ENCODE data around the gene SMOC1.

Gene SMOC1

GRCh38 chr14:70014406-70015095, 135.3 kb downstream of the SMOC1 start:
- Histone ChIP-seq H3K36me3 (ENCODE audit: insufficient read depth, low read length) (no peaks in the 10 kb centered on the region), H2AFZ (ENCODE audit: low read depth, low read length) (no peak overlapping the region), H3K4me3 (ENCODE audit: low read depth in 1 of 2, low read length in 2 of 2) (no peak overlapping the region), H4K20me1 (ENCODE audit: insufficient read depth, low read length) (no peaks in the 10 kb centered on the region), H3K4me1 (ENCODE audit: insufficient read depth, low read length) (no peaks in the 10 kb centered on the region), H3K27me3 (ENCODE audit: insufficient read depth, low read length, poor library complexity) (peaks cover 14% of the 10 kb centered on the region), H3K27ac (ENCODE audit: low read length) (no peak overlapping the region), H3K79me2 (ENCODE audit: insufficient read depth, low read length) (no peaks in the 10 kb centered on the region), H3K9ac (ENCODE audit: low read depth, low read length) (no peak overlapping the region), H3K9me3 (ENCODE audit: insufficient read depth, low read length, severe bottlenecking) (no peaks in the 10 kb centered on the region), H3K4me2 (ENCODE audit: insufficient read depth, low read length) (no peak overlapping the region)
- DNase-seq (no peak), ATAC-seq (ENCODE audit: insufficient read depth, low read depth) (no peak)
- TF ChIP-seq CTCF (IDR thresholded peaks at IDR 0.05; ENCODE audit: borderline replicate concordance, extremely low read depth, low read length, poor library complexity, severe bottlenecking), result no peak
- TF ChIP-seq EZH2 (IDR thresholded peaks at IDR 0.05; ENCODE audit: borderline replicate concordance, low read depth, low read length, severe bottlenecking), result no peak

- Histone ChIP-seq H3K27me3 (ENCODE audit: insufficient read depth, low read length, poor library complexity) (peaks cover 25% of the 10 kb centered on the region), H3K9ac (ENCODE audit: low read depth, low read length) (no peak overlapping the region), H3K36me3 (ENCODE audit: insufficient read depth, low read length) (no peaks in the 10 kb centered on the region), H3K27ac (ENCODE audit: low read length) (no peak overlapping the region), H3K9me3 (ENCODE audit: insufficient read depth, low read length, severe bottlenecking) (no peaks in the 10 kb centered on the region), H3K4me3 (ENCODE audit: low read depth in 1 of 2, low read length in 2 of 2) (no peak overlapping the region), H3K4me1 (ENCODE audit: insufficient read depth, low read length) (no peaks in the 10 kb centered on the region), H3K4me2 (ENCODE audit: insufficient read depth, low read length) (no peak overlapping the region), H4K20me1 (ENCODE audit: insufficient read depth, low read length) (no peaks in the 10 kb centered on the region), H3K79me2 (ENCODE audit: insufficient read depth, low read length) (no peaks in the 10 kb centered on the region), H2AFZ (ENCODE audit: low read depth, low read length) (no peak overlapping the region)
- no peak for TF ChIP-seq CTCF (IDR thresholded peaks at IDR 0.05; ENCODE audit: borderline replicate concordance, extremely low read depth, low read length, poor library complexity, severe bottlenecking)
- no peak for TF ChIP-seq EZH2 (IDR thresholded peaks at IDR 0.05; ENCODE audit: borderline replicate concordance, low read depth, low read length, severe bottlenecking)
- DNase-seq (no peak), ATAC-seq (ENCODE audit: insufficient read depth, low read depth) (no peak)
These were observed 139.0 kb downstream of the SMOC1 start for GRCh38 chr14:70018230-70018629.

GRCh38 chr14:70018713-70019211, 139.5 kb downstream of the SMOC1 start:
- Histone ChIP-seq H3K9ac (ENCODE audit: low read depth, low read length) (no peak overlapping the region), H3K4me3 (ENCODE audit: low read depth in 1 of 2, low read length in 2 of 2) (no peak overlapping the region), H3K4me1 (ENCODE audit: insufficient read depth, low read length) (no peaks in the 10 kb centered on the region), H3K36me3 (ENCODE audit: insufficient read depth, low read length) (no peaks in the 10 kb centered on the region), H3K79me2 (ENCODE audit: insufficient read depth, low read length) (no peaks in the 10 kb centered on the region), H3K4me2 (ENCODE audit: insufficient read depth, low read length) (no peak overlapping the region), H3K27me3 (ENCODE audit: insufficient read depth, low read length, poor library complexity) (peaks cover 25% of the 10 kb centered on the region), H4K20me1 (ENCODE audit: insufficient read depth, low read length) (no peaks in the 10 kb centered on the region), H2AFZ (ENCODE audit: low read depth, low read length) (no peak overlapping the region), H3K27ac (ENCODE audit: low read length) (no peak overlapping the region), H3K9me3 (ENCODE audit: insufficient read depth, low read length, severe bottlenecking) (no peaks in the 10 kb centered on the region)
- peak; percentile 17 for DNase-seq
- TF ChIP-seq CTCF (IDR thresholded peaks at IDR 0.05; ENCODE audit: borderline replicate concordance, extremely low read depth, low read length, poor library complexity, severe bottlenecking), result no peak
- no peak for TF ChIP-seq EZH2 (IDR thresholded peaks at IDR 0.05; ENCODE audit: borderline replicate concordance, low read depth, low read length, severe bottlenecking)
- ATAC-seq (ENCODE audit: insufficient read depth, low read depth), result peak; percentile 76
